ENCODE results near the gene WNT9B. TPM values are rescaled to one million over a fixed set of nuclear protein-coding genes. Genes with fewer than 3 reads are reported as not detected.

The WNT9B gene
- total RNA-seq, 1 experiment from 2014 or later: not detected

DNA sequence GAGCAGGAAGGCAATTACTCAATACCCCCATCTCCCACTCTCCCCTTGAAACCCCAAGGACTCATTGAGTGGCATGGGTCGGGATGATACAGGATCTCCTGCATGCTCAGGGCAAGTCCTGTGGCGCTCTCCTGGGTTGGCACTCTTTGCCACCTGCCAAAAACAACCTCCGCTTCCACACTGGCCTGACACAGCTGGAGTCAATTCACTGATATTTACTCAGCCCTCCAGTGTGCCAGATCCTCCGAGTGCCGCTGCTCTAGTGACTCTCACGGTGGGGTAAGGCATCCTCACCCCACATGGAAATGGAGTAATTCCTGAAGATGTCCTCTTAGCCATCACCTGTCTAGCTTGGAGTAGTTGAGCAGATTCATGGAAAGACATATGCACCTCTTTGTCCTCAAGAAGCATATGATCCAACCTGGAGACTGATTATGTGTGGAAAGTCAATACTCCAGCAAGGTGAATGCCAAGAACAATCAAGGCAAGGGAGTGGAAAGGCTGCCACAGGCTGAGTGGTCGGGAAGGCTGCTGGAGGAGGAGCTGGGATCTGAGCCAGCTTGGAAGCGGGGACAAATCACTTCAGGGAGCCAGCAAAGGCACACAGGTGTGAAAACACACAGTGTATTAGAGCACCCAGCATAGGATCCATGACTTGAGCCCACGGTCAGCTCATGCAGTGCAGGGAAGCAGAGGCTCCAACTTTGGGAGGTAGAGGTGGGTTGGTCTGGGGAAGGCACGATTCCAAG lies 59.0 kb downstream of the WNT9B start:
- DNase-seq (ENCODE audit: unreplicated experiment): no peak
- Mint-ChIP-seq H3K4me1 (ENCODE audit: insufficient read depth, unreplicated experiment) (no peaks in the 10 kb centered on the region), H3K4me3 (ENCODE audit: unreplicated experiment) (no peak overlapping the region), H3K9me3 (ENCODE audit: unreplicated experiment) (no peaks in the 10 kb centered on the region), H3K27ac (ENCODE audit: low read depth, unreplicated experiment) (no peak overlapping the region), H3K27me3 (ENCODE audit: insufficient read depth, unreplicated experiment) (peaks cover 20% of the 10 kb centered on the region), H3K36me3 (ENCODE audit: insufficient read depth, unreplicated experiment) (no peaks in the 10 kb centered on the region)
- ChIA-PET CTCF (interaction anchor here (0.5 kb wide), 1 partner anchor 31 kb away, joined by 3 read pairs; no protein-coding TSS in a partner anchor), POLR2A (no interaction called here)
- TF ChIP-seq, protein P1, sequence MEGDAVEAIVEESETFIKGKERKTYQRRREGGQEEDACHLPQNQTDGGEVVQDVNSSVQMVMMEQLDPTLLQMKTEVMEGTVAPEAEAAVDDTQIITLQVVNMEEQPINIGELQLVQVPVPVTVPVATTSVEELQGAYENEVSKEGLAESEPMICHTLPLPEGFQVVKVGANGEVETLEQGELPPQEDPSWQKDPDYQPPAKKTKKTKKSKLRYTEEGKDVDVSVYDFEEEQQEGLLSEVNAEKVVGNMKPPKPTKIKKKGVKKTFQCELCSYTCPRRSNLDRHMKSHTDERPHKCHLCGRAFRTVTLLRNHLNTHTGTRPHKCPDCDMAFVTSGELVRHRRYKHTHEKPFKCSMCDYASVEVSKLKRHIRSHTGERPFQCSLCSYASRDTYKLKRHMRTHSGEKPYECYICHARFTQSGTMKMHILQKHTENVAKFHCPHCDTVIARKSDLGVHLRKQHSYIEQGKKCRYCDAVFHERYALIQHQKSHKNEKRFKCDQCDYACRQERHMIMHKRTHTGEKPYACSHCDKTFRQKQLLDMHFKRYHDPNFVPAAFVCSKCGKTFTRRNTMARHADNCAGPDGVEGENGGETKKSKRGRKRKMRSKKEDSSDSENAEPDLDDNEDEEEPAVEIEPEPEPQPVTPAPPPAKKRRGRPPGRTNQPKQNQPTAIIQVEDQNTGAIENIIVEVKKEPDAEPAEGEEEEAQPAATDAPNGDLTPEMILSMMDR (IDR thresholded peaks at IDR 0.05; ENCODE audit: unreplicated experiment): no peak
- no TSS peak for BruUV-seq (replicated peaks)
- intact Hi-C loops (cut with micrococcal nuclease): no loop called here

DNA sequence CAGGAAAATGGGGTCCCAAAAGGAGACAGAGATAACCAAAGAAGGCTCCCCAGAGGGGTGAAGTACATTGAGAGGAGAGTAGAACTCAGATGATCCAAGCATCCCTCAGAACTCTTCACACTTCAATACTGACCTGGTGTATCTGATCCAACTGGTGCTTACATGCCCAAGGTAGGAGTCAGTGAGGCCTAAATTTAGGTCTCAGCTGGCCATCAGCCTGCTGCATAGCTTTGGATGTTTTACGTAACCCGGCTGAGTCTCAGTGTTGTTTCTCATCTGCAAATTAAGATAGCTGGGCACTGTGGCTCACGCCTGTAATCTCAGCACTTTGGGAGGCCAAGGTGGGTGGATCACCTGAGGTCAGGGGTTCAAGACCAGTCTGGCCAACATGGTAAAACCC lies 59.9 kb downstream of the WNT9B start:
- Mint-ChIP-seq H3K4me3 (ENCODE audit: unreplicated experiment) (no peak overlapping the region), H3K36me3 (ENCODE audit: insufficient read depth, unreplicated experiment) (no peaks in the 10 kb centered on the region), H3K9me3 (ENCODE audit: unreplicated experiment) (no peaks in the 10 kb centered on the region), H3K4me1 (ENCODE audit: insufficient read depth, unreplicated experiment) (peaks cover 6% of the 10 kb centered on the region), H3K27ac (ENCODE audit: low read depth, unreplicated experiment) (no peak overlapping the region), H3K27me3 (ENCODE audit: insufficient read depth, unreplicated experiment) (peaks cover 20% of the 10 kb centered on the region)
- intact Hi-C loops (cut with micrococcal nuclease): no loop called here
- CTCF ChIA-PET: interaction anchor here (0.5 to 0.7 kb wide), 2 partner anchors 30 to 1021 kb away, joined by 3 read pairs; no protein-coding TSS in a partner anchor
- DNase-seq (ENCODE audit: unreplicated experiment): no peak
- TF ChIP-seq, protein P1 (IDR thresholded peaks at IDR 0.05; ENCODE audit: unreplicated experiment): no peak
- POLR2A ChIA-PET: no interaction called here
- no TSS peak for BruUV-seq (replicated peaks)

DNA sequence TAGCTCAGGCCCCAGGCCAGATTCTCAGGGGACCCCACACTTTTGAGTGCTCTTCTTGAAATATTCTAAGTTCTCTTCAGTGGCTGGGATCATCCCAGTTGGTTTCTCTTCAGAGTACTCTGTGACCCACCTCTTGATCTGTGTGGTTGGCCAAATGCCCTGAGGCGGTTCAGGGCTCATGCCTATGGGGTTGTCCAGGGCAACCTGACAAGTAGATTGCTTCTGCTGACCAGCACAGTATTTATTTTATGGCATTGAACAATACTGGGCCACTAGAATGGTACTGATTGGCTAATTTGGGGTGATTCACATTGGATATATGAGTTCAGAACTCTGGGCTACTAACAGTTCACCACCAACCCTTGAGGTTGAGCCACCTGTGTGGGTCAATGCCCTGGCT lies 64.2 kb downstream of the WNT9B start:
- Mint-ChIP-seq H3K27me3 (ENCODE audit: insufficient read depth, unreplicated experiment) (peaks cover 4% of the 10 kb centered on the region), H3K9me3 (ENCODE audit: unreplicated experiment) (no peaks in the 10 kb centered on the region), H3K4me1 (ENCODE audit: insufficient read depth, unreplicated experiment) (peaks cover 6% of the 10 kb centered on the region), H3K27ac (ENCODE audit: low read depth, unreplicated experiment) (peak overlapping the region; percentile 29), H3K4me3 (ENCODE audit: unreplicated experiment) (no peak overlapping the region), H3K36me3 (ENCODE audit: insufficient read depth, unreplicated experiment) (no peaks in the 10 kb centered on the region)
- intact Hi-C loops (cut with micrococcal nuclease): no loop called here
- CTCF ChIA-PET: interaction anchor here (1.5 kb wide), 1 partner anchor 80 kb away, joined by 7 read pairs; no protein-coding TSS in a partner anchor
- DNase-seq (ENCODE audit: unreplicated experiment): no peak
- no TSS peak for BruUV-seq (replicated peaks)
- TF ChIP-seq, protein P1 (IDR thresholded peaks at IDR 0.05; ENCODE audit: unreplicated experiment): no peak
- POLR2A ChIA-PET: no interaction called here

DNA sequence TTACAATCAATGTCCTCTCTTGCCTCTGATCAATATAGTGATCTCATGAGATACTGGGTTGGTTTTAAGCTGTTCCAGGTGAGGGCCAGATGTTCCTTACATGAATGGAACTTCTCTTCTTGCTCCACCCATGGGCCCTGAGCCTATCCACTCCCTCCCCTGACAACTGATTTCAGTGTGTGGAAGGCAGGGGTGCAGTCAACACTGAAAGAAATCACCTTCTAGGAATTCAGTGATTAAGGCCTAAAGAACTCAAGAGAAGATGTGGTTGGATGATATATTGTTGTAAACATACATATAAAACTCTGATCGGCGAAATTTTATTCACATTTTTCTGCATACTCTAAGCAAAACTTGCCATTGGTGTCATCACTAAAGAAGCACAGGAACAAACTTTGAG lies 64.8 kb downstream of the WNT9B start:
- H3K9me3 Mint-ChIP-seq (ENCODE audit: unreplicated experiment): no peaks in the 10 kb centered on the region
- ChIA-PET POLR2A (no interaction called here), CTCF (interaction anchor here (1.5 kb wide), 1 partner anchor 80 kb away, joined by 7 read pairs; no protein-coding TSS in a partner anchor)
- H3K27ac Mint-ChIP-seq (ENCODE audit: low read depth, unreplicated experiment): no peak overlapping the region
- H3K36me3 Mint-ChIP-seq (ENCODE audit: insufficient read depth, unreplicated experiment): no peaks in the 10 kb centered on the region
- DNase-seq (ENCODE audit: unreplicated experiment): no peak
- no peaks in the 10 kb centered on the region for H3K27me3 Mint-ChIP-seq (ENCODE audit: insufficient read depth, unreplicated experiment)
- TF ChIP-seq, protein P1 (IDR thresholded peaks at IDR 0.05; ENCODE audit: unreplicated experiment): no peak
- H3K4me1 Mint-ChIP-seq (ENCODE audit: insufficient read depth, unreplicated experiment): peaks cover 6% of the 10 kb centered on the region
- no peak overlapping the region for H3K4me3 Mint-ChIP-seq (ENCODE audit: unreplicated experiment)
- BruUV-seq (replicated peaks): no TSS peak
- intact Hi-C loops (cut with micrococcal nuclease): no loop called here
